Middle frontal gyrus (tissue), 1 donor: ENCODE data around the gene GALNT18.
A peak's percentile ranks its signal among the peaks of the same experiment; 100 is the strongest.

ENCODE experiments used
- DNase-seq: peaks from one replicate; pipeline ENCODE4 v3.0.0-alpha.2; 2015; ENCODE audit warnings: low spot score; ENCODE audit errors: extremely low spot score

Gene GALNT18

DNA sequence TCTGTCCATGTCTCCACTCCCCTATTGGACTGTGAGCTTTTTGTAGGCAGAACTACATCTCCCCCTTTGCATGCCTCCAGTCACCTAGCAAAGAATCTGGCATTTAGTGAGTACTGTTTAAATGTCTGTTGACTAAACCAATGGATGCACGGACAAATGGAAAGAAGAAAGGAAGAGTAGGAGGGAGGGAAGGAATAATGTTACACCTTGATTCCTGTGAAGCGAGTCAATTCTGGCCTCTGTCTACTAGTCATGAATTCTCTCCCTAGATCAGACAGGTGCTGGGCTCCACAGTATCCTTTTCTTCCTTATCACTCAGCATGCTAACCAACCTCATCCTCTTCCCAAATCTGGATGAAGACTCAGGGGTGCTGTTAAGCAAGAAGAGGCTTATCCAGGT lies 33.6 kb downstream of the GALNT18 start:
- DNase-seq: no peak

DNA sequence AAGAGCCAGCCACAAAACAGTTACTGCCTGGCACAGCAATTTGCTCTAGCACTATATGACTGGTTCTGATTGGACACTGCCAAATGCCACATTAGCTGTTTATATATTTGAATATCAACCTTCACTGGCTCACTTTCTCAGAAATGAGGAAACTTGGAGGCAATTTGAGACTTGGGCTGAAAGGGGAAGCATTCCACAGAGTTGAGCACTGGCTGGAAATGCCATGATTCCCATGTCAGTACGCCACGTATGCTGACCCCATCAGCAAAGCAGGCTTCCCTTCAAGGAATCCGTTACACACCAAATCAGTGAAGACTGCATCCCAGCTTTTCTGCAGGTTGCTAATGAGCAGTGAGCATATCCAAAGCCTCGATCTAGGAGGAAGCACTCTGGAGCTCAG lies 34.7 kb downstream of the GALNT18 start:
- no peak for DNase-seq

DNA sequence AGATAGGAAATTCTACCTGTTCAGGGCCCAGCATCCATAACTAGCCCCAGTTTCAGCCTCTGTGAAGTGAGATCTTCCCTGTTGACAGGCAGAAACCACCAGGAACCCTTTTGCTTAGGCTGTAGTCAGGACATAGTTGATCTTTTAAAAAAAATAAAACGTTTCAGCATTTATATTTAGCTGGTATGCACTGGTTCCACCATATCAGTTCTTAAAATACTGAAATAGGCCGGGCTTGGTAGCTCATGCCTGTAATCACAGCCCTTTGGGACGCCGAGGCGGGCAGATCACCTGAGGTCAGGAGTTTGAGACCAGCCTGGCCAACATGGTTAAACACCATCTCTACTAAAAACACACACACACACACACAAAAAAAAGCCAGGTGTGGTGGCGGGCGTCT lies 35.3 kb downstream of the GALNT18 start:
- no peak for DNase-seq

DNA sequence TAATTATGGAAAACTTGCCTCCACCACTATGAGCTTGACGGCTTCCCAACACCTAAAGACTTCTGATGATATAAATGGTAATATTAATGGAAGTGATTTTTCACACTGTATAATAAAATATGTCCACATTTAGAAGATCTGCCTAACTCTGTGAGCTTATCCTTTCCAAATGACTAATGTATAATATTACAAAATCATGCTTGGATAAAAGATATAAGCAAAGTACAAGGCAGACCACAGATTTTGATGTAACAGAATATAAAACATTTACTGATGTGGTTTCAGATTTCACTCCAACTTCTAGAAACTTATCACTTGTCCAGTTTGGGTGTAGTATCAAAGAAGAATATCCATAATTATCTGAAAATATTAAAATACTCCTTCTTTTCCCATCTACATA lies 36.9 kb downstream of the GALNT18 start:
- DNase-seq: no peak

DNA sequence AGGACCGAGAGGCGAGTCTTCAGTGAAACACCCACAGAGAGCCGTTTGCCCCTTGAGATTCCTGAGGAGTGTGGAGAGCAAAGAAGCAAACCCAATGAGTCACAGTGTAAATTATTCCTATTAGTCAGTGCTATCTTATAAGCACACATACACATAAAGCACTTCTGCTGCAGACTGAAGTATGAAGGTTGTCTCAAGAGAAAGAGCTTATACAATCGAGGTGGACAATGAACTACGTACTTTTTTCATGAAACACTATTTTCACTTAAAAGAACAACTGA lies 37.3 kb downstream of the GALNT18 start:
- no peak for DNase-seq

DNA sequence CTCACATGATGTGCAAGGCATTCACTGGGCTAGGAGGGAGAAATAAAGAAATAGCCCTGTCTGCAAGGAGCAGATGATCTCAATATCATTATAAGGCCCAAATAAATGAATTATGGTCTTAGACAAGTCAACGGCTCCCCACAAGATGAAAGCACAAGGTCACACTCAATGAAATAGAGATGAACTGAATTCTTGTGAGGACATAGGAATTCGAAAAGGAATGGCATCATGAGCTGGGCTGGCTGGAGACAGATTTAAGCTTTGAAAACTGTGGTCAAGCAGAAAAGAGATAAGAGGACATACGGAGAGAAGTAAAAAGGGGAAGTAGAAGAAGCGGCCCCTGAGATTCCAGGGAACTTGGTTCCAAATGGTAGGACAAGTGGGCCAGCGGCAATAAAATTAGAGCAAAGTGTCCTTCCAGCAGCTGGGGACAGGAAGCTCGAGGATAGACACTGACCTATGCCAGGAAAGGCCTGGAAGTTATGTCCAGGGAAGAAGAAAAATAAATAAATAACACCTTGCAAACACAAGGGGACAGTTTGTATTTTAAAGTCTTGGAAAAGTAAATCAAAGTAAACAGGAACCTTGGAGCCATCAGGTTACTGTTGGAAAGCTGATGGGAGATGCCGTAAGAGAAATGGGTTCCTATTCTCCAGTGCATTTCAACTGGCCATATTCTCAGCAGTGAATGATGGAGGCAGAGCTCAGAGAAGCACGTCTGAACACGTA lies 37.8 kb downstream of the GALNT18 start:
- DNase-seq: no peak

DNA sequence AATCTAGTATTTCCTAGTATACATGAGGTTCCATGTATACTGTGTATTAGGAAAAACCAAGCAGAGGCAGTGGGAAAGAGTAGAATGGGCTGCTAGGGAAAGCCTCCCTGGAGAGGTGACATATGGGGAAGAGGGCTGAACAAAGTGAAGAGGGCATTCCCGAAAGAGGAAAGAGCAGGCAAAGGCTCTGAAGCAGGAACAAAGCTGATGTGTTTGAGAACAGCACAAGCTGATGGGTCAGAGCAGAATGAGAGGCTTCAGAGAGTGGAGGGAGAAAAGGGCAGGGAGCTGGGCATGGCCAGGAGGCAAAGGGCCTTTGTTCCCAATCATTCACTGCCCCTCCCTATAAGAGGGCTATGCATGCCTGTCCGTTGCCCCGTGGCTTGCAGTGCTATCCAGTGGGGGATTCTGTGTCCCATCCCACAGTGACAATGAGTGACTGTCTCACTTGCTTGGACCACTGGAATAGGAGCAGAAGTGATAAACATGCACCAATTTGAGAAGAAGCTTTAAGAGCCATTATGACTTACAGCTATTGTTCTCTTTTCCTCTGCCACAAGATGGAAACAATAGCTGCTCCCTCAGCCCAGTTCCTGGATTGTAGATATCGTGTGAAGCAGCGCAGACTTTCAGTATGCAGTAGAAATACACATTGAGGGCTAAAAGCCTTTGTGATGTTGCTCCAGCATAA lies 39.6 kb downstream of the GALNT18 start:
- DNase-seq: peak; percentile 47

DNA sequence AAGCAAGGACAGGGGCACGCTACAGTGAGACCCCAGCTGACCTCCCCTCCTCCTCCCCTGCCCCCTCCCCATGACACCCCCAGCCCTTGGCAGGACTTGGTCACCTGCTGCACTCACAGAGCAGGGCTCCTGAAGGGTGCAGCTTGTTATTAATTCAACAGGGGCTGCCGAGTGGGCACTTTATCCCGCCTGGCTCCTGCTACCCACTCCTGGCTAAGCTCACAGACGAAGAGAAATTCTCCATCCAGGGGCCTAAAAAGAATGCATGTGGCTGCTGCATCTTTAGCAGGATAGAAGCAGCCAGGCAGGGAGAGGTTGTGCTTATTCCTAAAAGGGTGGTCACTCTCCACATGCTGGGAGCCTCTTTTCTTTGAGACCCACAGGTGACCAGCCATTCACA lies 40.3 kb downstream of the GALNT18 start:
- DNase-seq: no peak

DNA sequence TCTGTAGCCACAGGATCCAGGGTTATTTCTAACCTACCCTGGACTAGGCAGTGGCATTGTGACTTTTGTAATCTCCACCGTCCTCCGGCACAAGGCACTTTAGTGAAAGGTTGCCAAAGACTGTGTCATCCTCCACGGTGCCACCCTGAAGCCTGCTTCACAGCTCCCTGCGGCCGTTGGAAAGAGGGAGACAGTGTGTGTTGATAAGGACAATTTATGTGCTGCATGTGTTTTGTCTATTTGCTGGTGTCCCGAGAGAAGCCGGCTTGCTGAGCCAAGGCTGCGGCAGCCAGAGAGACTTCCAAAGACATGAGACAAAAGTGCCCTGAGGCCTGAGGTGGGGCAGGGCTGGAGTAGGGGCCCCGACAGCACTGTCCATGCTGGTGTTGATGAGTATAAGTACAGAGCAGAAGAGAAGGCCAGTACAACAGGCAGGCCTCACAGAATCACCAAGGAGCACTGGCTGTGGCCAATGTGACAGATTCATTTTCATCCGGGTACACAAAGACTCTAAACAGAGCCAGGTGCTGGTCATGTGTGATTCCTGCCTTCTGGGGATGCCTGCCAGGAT lies 40.9 kb downstream of the GALNT18 start:
- DNase-seq: no peak

DNA sequence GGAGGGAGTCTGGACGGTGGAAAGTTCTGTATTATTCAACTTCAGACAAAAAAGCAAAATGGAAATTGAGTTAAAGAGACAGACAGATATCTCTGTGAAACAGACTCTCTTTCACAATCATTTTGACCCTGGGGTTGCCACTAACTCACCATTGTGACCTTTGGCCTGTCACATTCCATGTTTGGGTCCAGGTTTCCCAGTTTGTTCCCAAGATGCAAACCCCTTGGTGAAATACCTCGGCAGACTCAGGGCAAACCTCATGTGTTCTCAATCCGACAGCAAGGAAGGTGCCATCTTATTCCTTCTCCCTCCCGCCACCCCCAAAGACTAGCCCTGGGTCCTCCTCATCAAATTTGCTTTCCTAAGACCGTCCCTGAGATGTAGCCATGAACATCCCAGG lies 41.8 kb downstream of the GALNT18 start:
- no peak for DNase-seq

DNA sequence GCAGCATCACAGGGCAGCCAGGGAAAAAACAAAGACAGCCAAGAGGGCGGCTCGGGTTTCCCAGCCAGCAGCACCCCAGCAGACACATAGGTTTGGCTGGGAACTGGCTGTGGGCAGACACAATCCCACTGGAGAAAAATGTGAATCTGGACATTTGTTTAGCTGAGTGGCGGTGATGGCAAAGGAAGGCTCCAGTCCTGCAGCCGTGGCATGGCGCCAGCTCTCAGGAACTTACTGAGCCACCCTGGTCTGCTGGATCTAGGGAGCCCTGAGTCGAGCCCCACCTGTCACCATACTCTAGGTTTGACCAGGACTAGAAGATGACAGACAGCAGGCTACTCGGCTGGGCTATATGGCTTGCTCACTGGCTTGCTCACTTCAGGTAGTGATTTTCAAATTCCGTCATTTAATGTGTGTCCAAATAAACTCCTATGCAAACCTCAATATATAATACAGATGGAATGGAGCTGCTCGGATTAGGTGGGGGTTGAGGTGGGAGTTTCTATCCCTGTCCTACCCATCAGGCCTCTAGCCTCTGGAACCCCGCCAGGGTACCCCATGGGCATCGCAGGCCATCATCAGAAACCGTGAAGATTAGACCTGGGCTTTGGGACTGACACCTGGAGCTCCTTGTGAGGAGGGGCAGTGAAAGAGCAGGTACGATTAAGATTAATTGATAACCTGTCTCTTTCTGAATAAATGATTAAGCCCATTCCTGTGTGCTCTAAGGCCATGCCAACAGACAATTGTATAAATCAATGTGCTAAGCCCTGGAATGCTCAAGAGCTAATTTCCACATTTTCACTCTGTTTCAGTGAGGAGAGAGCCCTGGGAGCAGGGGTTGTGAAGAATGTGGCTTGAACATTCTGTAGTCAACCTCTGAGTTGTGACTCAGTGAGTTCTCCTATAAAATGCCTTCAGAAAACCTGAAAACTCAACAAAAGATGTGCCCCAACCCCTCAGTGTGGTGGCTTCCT lies 42.5 kb downstream of the GALNT18 start:
- DNase-seq: no peak

DNA sequence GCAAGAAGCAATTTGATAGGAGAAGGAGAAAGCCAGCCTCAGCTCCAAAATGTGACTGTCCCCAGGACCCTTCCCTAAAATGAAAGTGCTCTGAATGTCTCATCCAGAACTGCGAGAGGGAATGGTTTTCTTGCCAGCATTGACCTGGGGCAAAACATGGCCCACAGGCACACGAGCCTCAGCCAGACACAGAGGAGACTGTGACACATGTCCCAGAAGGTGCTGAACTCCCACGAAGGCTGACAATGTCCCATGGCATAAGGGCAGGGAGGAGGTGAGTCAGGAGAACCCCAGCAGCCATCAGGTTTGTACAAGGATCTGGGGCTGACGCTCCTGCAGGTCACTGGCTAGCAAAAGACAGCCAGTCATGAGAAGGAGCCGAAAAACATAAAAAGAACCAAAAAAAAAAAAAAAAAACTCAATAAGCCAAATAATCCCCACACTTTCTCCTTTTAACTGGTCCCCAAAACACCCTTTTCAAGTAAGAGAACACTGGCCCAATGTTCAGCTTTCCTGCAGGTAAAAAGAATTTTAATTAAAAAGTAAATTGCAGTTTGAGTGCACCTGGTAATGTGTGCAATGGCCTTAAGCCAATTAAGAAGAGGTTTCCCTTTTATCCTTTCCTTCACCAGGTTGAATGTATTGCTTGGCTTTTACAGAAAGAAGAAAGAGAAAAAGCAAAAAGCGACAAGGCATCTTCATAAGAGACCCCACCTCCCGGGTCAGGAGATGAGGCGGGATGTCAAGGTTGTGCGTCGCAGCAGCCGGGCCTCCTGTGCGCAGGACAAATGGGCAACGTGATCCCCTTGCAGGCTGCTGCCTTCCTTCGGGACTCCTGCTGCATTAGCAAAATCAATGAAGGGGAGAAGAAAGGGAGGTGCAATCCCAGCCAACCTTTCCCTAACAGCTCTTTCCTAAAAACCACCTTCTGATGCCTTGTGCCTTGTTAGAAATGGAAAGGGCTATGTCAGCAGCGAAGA lies 43.6 kb downstream of the GALNT18 start:
- no peak for DNase-seq

DNA sequence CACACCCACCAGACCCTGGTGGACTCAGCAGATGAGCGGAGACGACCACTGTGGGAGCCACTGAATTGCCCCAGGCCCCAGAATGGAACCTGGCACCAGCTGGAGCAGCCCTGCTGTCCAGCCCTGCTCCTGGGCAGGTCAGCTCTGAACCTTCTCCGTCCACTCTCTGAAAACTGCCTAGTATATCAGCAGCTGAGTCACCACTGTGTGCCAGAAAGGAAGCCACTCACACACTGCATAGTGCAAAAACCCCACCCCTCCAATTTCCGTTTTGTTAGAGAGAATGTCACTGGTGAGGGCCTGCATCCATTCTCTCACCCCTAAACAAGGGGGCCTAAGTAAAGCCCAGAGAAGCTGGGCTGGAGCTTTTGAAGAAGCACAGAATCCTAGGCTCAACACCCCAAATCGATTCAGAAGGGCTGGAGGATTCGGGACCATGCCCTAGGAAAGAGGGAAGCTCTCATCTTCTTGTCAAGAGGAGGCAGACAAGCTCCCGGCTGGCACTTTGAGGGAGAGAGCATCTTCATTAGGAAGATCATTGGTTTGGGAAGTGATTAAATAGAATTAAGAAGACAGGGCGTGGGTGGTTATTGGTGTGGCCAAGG lies 44.5 kb downstream of the GALNT18 start:
- DNase-seq: no peak

DNA sequence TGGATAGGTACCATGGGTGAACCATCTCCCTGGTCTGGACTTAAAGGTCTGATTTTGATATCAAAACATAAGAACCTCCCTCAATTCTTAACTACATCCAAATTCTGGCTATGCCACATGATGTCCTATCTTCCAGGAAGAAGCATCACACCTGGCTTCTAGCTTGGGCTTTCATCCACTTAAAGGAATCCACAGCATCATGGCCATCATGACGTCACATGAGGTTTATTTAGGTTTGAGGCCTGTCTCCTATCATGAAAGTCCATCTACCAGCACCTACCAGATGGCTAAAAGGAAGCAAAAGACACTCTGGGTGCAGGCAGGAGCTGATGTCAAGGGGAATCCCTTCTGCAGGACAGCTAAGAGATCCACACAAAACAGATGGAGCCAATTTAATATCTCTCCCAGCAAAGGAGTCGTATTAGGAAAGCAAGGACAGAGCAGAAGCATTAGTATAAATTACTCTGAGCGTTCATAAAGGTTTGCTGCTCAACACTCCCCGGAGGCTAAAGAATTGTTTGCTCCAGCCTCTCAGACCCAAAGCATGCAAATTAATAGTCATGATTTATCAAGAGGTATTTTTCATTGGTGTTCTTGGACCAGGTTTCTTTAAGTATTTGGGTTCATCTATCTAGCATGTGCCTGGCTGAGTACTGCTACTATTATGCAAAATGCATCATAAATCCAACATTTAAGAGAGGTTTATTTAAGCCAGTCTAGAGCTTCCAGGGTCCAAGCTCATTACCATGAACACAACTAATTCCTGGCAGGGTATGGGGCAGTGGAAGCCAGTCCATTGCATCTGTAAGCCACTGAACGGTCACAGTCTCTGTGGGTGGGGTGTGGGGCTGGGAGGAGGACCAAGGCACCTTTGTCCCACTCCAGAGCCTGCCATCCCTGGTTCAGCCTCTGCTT lies 47.2 kb downstream of the GALNT18 start:
- no peak for DNase-seq

DNA sequence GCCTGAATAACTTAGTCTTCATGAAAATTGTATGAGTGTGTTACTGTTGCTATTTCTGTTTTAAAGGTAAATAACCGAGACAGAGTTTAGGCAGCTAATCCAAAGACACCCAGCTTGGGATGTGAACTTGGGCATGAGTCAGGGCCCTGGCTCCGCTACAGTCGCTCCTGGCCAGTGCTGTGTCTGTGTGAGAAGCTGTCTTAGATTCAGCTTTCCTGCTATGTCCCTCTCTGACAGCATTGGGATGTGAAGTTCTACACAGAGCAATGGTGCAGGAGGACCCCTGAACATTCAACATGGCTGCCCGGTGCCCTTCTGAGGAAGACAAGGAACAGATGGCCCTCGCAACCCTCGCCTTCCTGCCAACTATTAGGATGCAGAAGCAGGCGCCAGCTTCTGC lies 49.4 kb downstream of the GALNT18 start:
- DNase-seq: no peak

DNA sequence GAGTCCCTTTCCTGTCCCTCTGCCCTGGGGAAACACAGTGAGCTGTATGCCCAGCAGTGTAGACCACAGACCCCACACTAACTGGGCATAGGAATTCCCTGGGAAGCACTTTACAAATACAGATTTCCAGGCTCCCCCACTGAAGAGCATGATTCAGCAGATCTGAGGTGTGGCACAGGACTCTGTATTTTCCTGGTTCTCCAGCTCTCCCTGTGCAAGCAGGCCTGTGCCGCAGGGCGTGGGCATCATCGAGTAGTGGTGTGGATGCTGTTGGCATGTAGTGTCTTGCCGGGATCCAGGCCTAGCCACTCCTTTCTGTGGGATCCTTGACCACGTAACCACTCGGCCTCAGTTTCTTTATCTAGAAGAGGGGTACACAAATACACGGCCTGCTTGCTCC lies 49.9 kb downstream of the GALNT18 start:
- no peak for DNase-seq

DNA sequence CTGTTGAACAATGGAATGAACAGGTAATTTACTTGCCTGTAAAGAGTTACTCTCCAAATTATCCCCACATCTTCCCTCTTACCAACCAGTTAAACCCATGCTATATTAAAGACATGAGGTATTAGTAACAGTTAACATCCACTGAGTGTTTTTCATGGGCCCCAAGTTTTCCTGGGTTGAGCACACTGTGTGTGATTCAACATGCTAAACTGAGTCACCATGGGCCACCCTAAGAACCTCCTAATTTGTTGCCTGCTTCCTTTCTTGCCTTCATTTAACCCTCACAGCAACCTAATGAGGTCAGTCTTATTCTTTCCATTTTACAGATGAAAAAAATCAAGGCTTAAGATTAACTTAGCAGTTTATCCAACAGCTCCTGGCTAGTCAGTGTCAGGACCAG lies 51.0 kb downstream of the GALNT18 start:
- no peak for DNase-seq

DNA sequence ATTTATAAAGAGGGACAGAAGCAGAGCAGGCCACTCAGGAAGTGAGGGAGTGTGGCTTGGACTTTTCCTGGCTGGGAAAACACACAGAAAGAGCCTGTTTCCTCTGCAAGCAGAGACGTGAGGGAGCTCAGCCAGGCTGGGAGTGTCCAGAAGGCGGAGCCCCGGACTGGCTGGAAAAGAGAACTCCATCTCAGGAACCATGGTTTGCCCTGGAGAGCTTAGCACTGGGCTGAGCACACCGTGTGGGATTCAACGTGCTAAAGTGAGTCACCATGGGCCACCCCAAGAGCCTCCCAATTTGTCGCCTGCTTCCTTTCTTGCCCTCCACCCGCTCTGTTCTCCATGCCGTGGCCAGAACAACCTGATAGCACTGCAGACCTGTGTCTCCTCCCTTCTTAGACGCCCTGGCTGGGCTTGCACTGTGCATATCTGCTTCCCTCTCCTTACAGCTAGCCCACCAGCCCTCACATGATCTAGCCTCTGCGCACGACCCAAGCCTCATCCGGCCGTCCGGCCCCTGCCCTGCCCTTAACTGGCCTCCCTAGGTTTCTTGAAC lies 51.8 kb downstream of the GALNT18 start:
- DNase-seq: no peak

DNA sequence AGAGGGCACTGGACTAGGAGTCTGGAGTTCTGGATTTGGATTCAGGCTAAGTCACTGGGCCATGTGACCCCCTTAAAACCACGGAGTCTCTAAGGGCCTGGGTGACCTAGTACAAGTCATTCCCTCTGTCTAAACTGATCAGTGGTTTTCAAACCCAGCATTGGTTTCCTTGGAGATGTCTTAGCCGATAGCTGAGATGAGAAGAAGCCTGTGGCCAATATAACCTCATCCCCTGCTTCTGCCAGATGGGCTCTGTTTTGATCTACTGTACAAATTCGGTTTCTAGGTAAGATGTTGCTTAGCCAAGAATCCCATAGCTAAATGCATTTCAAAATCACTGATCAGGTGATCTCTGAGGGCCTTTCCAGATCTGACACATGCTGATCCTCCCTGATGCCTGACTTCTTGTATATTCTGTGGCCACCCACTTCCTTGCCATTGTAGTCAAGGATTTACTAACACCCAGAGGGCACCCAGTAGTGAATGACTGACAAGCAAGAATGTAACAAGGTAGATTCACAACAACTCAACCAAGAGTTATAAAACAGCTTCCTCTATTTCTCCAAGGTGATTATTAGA lies 53.1 kb downstream of the GALNT18 start:
- DNase-seq: no peak
